Nephron (organoid): ENCODE measurements around the gene EPB41.

Experiments used
- H3K27ac Mint-ChIP-seq, 3 experiments: 2 replicates each; pipeline ENCODE4 v1.8.0; 2020; ENCODE audit warnings: mixed read lengths in 3 of 3, mild to moderate bottlenecking in 2 of 3, moderate library complexity in 1 of 3
- H3K27me3 Mint-ChIP-seq: 2 replicates; pipeline ENCODE4 v1.8.0; 2021; ENCODE audit warnings: low read depth, mild to moderate bottlenecking, moderate library complexity, mixed read lengths
- H3K36me3 Mint-ChIP-seq: 2 replicates; pipeline ENCODE4 v1.8.0; 2020; ENCODE audit warnings: low read depth, mixed read lengths
- H3K4me1 Mint-ChIP-seq: 2 replicates; pipeline ENCODE4 v1.8.0; 2020; ENCODE audit warnings: mixed read lengths
- H3K4me3 Mint-ChIP-seq, 3 experiments: 2 replicates each; pipeline ENCODE4 v1.8.0; 2020; ENCODE audit warnings: mild to moderate bottlenecking in 3 of 3, mixed read lengths in 3 of 3, moderate library complexity in 2 of 3
- H3K9me3 Mint-ChIP-seq: 2 replicates; pipeline ENCODE4 v1.8.0; 2020; ENCODE audit warnings: mixed read lengths
- TF ChIP-seq, protein P1 (sequence below), 3 experiments: fragments of 200-600 bp; sonication (generic); IDR thresholded peaks; one replicate each; pipeline ENCODE4 v1.5.0; 2021; ENCODE audit warnings: antibody characterized with exemption in 3 of 3; ENCODE audit not compliant: unreplicated experiment in 3 of 3

EPB41 gene

DNA sequence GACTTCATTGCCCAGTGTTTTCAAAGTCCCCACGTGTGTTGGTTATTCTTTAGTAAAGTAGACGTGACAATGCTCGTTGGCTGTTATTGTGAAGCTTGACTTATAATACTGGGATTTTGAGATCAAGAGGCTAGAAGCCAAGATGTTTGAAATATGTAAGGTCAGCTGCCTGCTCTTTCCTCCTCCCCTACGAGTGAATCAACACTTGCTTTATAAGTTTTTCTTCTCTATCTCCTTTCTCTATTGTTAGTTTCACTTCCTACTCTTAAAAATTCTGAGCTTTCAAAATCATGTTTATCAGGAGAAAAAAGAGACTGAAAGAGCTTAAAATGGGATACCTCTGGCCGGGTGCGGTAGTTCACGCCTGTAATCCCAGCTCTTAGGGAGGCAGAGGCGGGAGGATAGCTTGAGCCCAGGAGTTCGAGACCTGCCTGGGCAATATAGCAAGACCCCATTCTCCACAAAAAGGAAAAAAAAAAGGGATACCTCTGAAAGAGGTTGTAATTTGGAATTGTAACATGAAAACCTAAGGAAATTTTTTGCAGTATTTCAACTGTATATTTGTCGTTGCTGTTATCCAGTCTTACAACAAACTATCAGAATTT lies 72.0 kb downstream of the EPB41 start:
- Mint-ChIP-seq H3K4me3 (no peak overlapping the region), H3K4me1 (peaks cover 14% of the 10 kb centered on the region)

DNA sequence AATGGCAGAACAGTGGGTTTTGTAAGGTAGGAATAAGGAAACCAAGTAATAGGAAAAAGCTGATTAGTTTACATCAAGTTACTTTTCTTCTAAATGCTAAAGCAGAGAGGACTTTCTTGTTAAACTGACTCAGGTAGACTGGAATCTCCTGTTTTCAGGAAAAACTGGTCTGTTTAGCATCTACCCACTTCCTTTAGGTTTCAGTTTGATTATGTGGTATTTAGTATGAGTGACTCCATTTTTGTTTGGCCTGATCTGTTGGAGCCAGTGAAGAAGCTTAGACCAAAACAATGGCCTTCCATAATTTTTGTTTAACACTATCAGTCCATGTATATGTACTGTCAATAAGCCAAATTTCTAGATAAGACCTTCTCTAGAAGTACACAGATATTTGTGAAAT lies 88.4 kb downstream of the EPB41 start:
- Mint-ChIP-seq H3K27ac (no peak overlapping the region), H3K4me1 (no peaks in the 10 kb centered on the region), H3K9me3 (peaks cover 3% of the 10 kb centered on the region), H3K27me3 (no peaks in the 10 kb centered on the region), H3K4me3 (no peak overlapping the region), H3K36me3 (peaks cover 30% of the 10 kb centered on the region)
- TF ChIP-seq, protein P1, sequence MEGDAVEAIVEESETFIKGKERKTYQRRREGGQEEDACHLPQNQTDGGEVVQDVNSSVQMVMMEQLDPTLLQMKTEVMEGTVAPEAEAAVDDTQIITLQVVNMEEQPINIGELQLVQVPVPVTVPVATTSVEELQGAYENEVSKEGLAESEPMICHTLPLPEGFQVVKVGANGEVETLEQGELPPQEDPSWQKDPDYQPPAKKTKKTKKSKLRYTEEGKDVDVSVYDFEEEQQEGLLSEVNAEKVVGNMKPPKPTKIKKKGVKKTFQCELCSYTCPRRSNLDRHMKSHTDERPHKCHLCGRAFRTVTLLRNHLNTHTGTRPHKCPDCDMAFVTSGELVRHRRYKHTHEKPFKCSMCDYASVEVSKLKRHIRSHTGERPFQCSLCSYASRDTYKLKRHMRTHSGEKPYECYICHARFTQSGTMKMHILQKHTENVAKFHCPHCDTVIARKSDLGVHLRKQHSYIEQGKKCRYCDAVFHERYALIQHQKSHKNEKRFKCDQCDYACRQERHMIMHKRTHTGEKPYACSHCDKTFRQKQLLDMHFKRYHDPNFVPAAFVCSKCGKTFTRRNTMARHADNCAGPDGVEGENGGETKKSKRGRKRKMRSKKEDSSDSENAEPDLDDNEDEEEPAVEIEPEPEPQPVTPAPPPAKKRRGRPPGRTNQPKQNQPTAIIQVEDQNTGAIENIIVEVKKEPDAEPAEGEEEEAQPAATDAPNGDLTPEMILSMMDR (IDR thresholded peaks at IDR 0.05; ENCODE audit: unreplicated experiment in 3 of 3) = no peak

More for the DNA sequence above, 72.0 kb downstream of the EPB41 start:
- H3K9me3 Mint-ChIP-seq = peaks cover 4% of the 10 kb centered on the region
- H3K27ac Mint-ChIP-seq = no peak overlapping the region
- H3K27me3 Mint-ChIP-seq = no peaks in the 10 kb centered on the region
- H3K36me3 Mint-ChIP-seq = peaks cover 10% of the 10 kb centered on the region
- TF ChIP-seq, protein P1 (IDR thresholded peaks at IDR 0.05; ENCODE audit: unreplicated experiment in 3 of 3) = no peak

DNA sequence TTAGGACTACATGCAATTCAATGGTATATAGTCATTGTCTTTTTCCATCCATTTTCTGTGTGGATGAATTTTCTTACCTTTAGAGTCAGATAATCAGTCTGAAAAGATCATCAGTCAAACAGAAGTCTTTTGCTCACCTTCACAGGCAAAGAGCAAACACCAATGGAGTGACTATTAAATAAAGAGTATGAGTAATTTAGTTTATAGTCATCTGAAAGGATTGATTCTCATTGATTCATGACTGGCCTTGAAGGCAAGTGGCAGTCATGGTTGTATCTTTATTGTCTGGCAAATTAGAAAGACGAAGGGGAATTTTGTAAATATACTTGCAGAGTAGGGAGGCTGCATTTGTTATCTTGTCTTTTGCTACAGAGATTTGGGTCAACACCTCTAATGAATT lies 89.9 kb downstream of the EPB41 start:
- Mint-ChIP-seq H3K27me3 (no peaks in the 10 kb centered on the region), H3K36me3 (peaks cover 34% of the 10 kb centered on the region)

DNA sequence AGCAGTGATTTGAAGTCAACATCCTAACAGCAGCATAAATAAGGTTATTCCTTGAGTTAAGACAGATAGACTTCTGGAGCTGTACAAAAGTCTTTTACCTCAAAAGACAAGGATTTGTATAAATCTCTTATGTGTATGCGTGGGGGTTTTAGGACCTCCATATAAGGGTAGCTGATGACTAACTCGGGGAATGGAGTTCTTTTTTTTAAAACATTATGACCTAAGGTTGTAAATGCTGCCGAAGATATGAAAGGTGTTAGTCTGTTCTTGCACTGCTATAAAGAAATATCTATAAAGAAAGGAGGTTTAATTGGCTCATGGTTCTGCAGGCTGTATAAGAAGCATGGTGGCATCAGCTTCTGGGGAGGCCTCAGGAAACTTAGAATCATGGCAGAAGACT lies 90.4 kb downstream of the EPB41 start:
- Mint-ChIP-seq H3K36me3 (peaks cover 34% of the 10 kb centered on the region), H3K4me1 (no peaks in the 10 kb centered on the region), H3K4me3 (no peak overlapping the region), H3K27me3 (no peaks in the 10 kb centered on the region), H3K9me3 (peaks cover 3% of the 10 kb centered on the region), H3K27ac (no peak overlapping the region)
- TF ChIP-seq, protein P1 (IDR thresholded peaks at IDR 0.05; ENCODE audit: unreplicated experiment in 3 of 3) = no peak

More for the DNA sequence above, 89.9 kb downstream of the EPB41 start:
- no peak overlapping the region for H3K4me3 Mint-ChIP-seq
- no peak overlapping the region for H3K27ac Mint-ChIP-seq
- H3K9me3 Mint-ChIP-seq = peaks cover 3% of the 10 kb centered on the region
- no peaks in the 10 kb centered on the region for H3K4me1 Mint-ChIP-seq
- TF ChIP-seq, protein P1 (IDR thresholded peaks at IDR 0.05; ENCODE audit: unreplicated experiment in 3 of 3) = no peak

DNA sequence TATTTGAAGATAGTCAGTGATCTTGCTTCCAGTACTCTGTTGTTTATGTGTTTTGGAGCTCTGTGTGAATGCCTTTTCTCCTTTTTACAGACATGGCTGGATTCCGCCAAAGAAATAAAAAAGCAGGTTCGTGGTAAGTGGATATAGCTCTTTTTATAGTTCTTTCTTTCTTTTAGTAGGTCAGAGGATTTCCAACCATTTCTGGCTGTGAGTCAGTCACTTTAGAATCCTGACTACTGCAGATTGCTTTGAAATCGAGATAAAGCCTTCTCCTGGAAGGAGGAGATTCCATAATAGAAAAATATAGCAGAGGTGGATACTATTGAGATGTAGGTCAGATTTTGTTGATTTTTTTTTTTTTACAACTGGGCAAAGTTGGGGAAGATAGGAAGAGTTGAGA lies 97.4 kb downstream of the EPB41 start:
- no peak overlapping the region for H3K4me3 Mint-ChIP-seq
- no peak overlapping the region for H3K27ac Mint-ChIP-seq
- no peaks in the 10 kb centered on the region for H3K4me1 Mint-ChIP-seq
- TF ChIP-seq, protein P1 (IDR thresholded peaks at IDR 0.05; ENCODE audit: unreplicated experiment in 3 of 3) = no peak
- peaks cover 3% of the 10 kb centered on the region for H3K9me3 Mint-ChIP-seq
- peaks cover 18% of the 10 kb centered on the region for H3K36me3 Mint-ChIP-seq
- no peaks in the 10 kb centered on the region for H3K27me3 Mint-ChIP-seq

DNA sequence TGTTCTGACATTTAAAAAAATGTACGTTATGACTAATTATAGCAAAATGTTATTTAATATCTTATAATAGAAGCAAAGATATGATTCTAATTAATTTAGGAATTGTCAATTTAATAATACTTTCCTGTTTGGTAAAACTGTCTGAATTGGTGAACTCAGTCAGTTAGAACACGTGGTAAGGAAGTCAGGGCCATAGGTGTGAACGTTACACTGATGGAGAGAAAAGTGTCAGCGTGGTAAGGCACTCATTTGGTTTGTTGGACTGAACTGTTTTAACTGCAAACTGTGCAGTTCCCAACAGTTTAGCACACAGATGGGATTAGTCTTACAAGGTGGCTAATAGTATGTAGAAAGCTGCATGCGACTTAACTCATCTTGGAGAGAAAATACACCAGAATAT lies 102.9 kb downstream of the EPB41 start:
- Mint-ChIP-seq H3K4me3 (no peak overlapping the region), H3K27me3 (no peaks in the 10 kb centered on the region), H3K27ac (no peak overlapping the region), H3K9me3 (no peaks in the 10 kb centered on the region), H3K4me1 (no peaks in the 10 kb centered on the region), H3K36me3 (peaks cover 12% of the 10 kb centered on the region)
- TF ChIP-seq, protein P1 (IDR thresholded peaks at IDR 0.05; ENCODE audit: unreplicated experiment in 3 of 3) = no peak
